IPS-18a (cell line): ENCODE measurements around the gene SLC13A1.
"Not testable (repeated sequence)": the region's sequence is repeated elsewhere in the genome, so short reads cannot be mapped to it uniquely, and the experiment has no call there.

Source experiments
- H3K27ac ChIP-seq: one replicate; pipeline ENCODE4 v1.5.1; 2013; ENCODE audit warnings: low read length
- H3K27me3 ChIP-seq: one replicate; pipeline ENCODE4 v1.6.1; 2013; ENCODE audit warnings: mild to moderate bottlenecking, low read length; ENCODE audit not compliant: control insufficient read depth, insufficient read depth
- H3K36me3 ChIP-seq: one replicate; pipeline ENCODE4 v1.6.1; 2013; ENCODE audit warnings: low read depth, low read length; ENCODE audit not compliant: control insufficient read depth
- H3K4me1 ChIP-seq: one replicate; pipeline ENCODE4 v1.6.1; 2013; ENCODE audit warnings: low read depth, low read length; ENCODE audit not compliant: control insufficient read depth
- H3K4me3 ChIP-seq: one replicate; pipeline ENCODE4 v1.5.1; 2013; ENCODE audit warnings: low read length
- H3K9ac ChIP-seq: one replicate; pipeline ENCODE4 v1.6.1; 2013; ENCODE audit warnings: mild to moderate bottlenecking, low read length, moderate library complexity
- H3K9me3 ChIP-seq: one replicate; pipeline ENCODE4 v1.6.1; 2013; ENCODE audit warnings: low read depth, low read length; ENCODE audit not compliant: control insufficient read depth

The SLC13A1 gene

GRCh38 chr7:123120286-123120685, 79.5 kb downstream of the SLC13A1 start:
- Histone ChIP-seq H3K27ac (no peak overlapping the region), H3K36me3 (no peaks in the 10 kb centered on the region), H3K9me3 (no peaks in the 10 kb centered on the region), H3K27me3 (no peaks in the 10 kb centered on the region), H3K4me1 (peaks cover 13% of the 10 kb centered on the region), H3K4me3 (no peak overlapping the region), H3K9ac (no peak overlapping the region)

DNA sequence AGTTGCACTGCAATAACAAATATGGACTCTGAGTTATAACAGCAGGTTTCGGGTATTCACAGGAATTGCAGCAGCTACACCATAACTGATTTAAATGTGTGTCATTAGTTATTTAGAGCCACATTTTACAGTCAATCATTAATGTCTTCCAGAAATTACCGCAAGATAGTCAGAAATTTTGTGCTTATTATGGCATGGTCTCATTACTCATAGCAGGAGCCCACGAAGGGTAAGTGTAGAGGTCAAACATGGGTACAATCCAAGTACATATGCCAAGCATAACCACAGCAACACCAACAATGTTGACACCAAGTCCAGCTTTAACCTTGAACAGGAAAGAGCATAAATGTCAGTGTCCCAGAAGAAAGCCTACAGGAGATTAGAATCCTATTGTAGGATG, 84.4 kb downstream of the SLC13A1 start:
- H3K27ac ChIP-seq, result no peak overlapping the region
- H3K9me3 ChIP-seq, result no peaks in the 10 kb centered on the region
- no peak overlapping the region for H3K9ac ChIP-seq
- H3K4me3 ChIP-seq, result no peak overlapping the region
- H3K27me3 ChIP-seq, result no peaks in the 10 kb centered on the region
- H3K4me1 ChIP-seq, result peaks cover 13% of the 10 kb centered on the region
- H3K36me3 ChIP-seq, result no peaks in the 10 kb centered on the region

GRCh38 chr7:123114288-123114687, 85.5 kb downstream of the SLC13A1 start:
- no peak overlapping the region for H3K9ac ChIP-seq
- no peak overlapping the region for H3K4me3 ChIP-seq
- no peak overlapping the region for H3K27ac ChIP-seq
- H3K9me3 ChIP-seq, result no peaks in the 10 kb centered on the region
- H3K36me3 ChIP-seq, result no peaks in the 10 kb centered on the region
- H3K4me1 ChIP-seq, result peaks cover 13% of the 10 kb centered on the region
- H3K27me3 ChIP-seq, result no peaks in the 10 kb centered on the region

- H3K4me1 ChIP-seq, result peaks cover 3% of the 10 kb centered on the region
- H3K36me3 ChIP-seq, result no peaks in the 10 kb centered on the region
- H3K4me3 ChIP-seq, result no peak overlapping the region
- H3K27me3 ChIP-seq, result no peaks in the 10 kb centered on the region
- H3K9ac ChIP-seq, result no peak overlapping the region
- H3K9me3 ChIP-seq, result no peaks in the 10 kb centered on the region
- H3K27ac ChIP-seq, result no peak overlapping the region
Measured at GRCh38 chr7:123112833-123113232, 86.9 kb downstream of the SLC13A1 start.

GRCh38 chr7:123099712-123100111, 100.1 kb downstream of the SLC13A1 start:
- Histone ChIP-seq H3K27ac (no peak overlapping the region), H3K4me3 (no peak overlapping the region), H3K27me3 (no peaks in the 10 kb centered on the region), H3K4me1 (no peaks in the 10 kb centered on the region), H3K36me3 (no peaks in the 10 kb centered on the region), H3K9ac (no peak overlapping the region), H3K9me3 (no peaks in the 10 kb centered on the region)

DNA sequence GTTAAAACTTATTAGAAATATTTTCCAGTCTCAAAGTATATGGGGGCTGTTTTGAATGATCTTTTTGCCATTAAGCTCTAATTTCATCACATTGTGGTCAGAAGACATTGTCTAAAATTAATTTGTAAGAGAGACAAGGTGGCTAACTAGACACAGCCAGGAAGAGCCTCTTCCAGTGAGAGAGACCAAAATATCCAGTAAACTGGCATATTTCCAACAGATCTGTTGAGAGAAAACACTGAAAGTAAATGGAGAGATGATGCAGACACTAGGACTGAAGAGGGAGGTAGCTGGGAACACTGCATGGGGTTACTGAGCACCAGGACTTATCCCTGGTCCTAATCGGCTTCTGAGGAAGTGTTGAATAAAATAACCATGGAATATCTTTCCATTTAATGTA, 102.8 kb downstream of the SLC13A1 start:
- H3K4me3 ChIP-seq, result no peak overlapping the region
- no peaks in the 10 kb centered on the region for H3K36me3 ChIP-seq
- no peaks in the 10 kb centered on the region for H3K27me3 ChIP-seq
- no peaks in the 10 kb centered on the region for H3K4me1 ChIP-seq
- no peak overlapping the region for H3K9ac ChIP-seq
- no peaks in the 10 kb centered on the region for H3K9me3 ChIP-seq
- no peak overlapping the region for H3K27ac ChIP-seq

- H3K9ac ChIP-seq, result no peak overlapping the region
- H3K27ac ChIP-seq, result no peak overlapping the region
- H3K4me3 ChIP-seq, result no peak overlapping the region
- no peaks in the 10 kb centered on the region for H3K4me1 ChIP-seq
- H3K27me3 ChIP-seq, result no peaks in the 10 kb centered on the region
- no peaks in the 10 kb centered on the region for H3K9me3 ChIP-seq
- H3K36me3 ChIP-seq, result no peaks in the 10 kb centered on the region
Measured at GRCh38 chr7:123096434-123096833, 103.3 kb downstream of the SLC13A1 start.

- Histone ChIP-seq H3K27me3 (no peaks in the 10 kb centered on the region), H3K9me3 (no peaks in the 10 kb centered on the region), H3K4me1 (no peaks in the 10 kb centered on the region)
Measured at GRCh38 chr7:123090456-123090855, 109.3 kb downstream of the SLC13A1 start.

DNA sequence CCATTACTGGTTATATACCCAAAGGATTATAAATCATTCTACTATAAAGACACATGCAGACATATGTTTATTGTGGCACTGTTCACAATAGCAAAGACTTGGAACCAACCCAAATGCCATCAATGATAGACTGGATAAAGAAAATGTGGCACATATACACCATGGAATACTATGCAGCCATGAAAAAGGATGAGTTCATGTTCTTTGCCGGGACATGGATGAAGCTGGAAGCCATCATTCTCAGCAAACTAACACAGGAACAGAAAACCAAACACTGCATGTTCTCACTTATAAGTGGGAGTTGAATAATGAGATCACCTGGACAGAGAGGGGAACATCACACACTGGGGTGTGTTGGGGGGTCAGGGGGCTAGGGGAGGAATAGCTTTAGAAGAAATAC, 112.9 kb downstream of the SLC13A1 start:
- H3K27me3 ChIP-seq, H3K27ac ChIP-seq, H3K4me1 ChIP-seq, H3K36me3 ChIP-seq, H3K4me3 ChIP-seq, H3K9me3 ChIP-seq, H3K9ac ChIP-seq: not testable (repeated sequence)

More at GRCh38 chr7:123090456-123090855, 109.3 kb downstream of the SLC13A1 start:
- H3K4me3 ChIP-seq, result no peak overlapping the region
- H3K9ac ChIP-seq, result no peak overlapping the region
- H3K27ac ChIP-seq, result no peak overlapping the region
- no peaks in the 10 kb centered on the region for H3K36me3 ChIP-seq

DNA sequence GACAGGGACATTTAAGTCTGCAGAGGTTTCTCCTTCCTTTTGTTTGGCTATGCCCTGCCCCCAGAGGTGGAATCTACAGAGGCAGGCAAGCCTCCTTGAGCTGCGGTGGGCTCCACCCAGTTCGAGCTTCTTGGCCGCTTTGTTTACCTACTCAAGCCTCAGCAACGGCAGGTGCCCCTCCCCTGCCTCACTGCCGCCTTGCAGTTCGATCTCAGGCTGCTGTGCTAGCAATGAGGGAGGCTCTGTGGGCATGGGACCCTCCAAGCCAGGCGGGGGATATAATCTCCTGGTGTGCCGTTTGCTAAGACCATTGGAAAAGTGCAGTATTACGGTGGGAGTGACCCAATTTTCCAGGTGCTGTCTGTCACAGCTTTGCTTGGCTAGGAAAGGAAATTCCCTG, 114.9 kb downstream of the SLC13A1 start:
- H3K27me3 ChIP-seq, H3K4me3 ChIP-seq, H3K27ac ChIP-seq, H3K9me3 ChIP-seq, H3K4me1 ChIP-seq, H3K36me3 ChIP-seq, H3K9ac ChIP-seq: not testable (repeated sequence)

GRCh38 chr7:123079021-123079420, 120.7 kb downstream of the SLC13A1 start:
- Histone ChIP-seq H3K4me1 (no peaks in the 10 kb centered on the region), H3K27me3 (no peaks in the 10 kb centered on the region), H3K36me3 (no peaks in the 10 kb centered on the region), H3K4me3 (no peak overlapping the region), H3K9me3 (no peaks in the 10 kb centered on the region), H3K9ac (no peak overlapping the region), H3K27ac (no peak overlapping the region)

DNA sequence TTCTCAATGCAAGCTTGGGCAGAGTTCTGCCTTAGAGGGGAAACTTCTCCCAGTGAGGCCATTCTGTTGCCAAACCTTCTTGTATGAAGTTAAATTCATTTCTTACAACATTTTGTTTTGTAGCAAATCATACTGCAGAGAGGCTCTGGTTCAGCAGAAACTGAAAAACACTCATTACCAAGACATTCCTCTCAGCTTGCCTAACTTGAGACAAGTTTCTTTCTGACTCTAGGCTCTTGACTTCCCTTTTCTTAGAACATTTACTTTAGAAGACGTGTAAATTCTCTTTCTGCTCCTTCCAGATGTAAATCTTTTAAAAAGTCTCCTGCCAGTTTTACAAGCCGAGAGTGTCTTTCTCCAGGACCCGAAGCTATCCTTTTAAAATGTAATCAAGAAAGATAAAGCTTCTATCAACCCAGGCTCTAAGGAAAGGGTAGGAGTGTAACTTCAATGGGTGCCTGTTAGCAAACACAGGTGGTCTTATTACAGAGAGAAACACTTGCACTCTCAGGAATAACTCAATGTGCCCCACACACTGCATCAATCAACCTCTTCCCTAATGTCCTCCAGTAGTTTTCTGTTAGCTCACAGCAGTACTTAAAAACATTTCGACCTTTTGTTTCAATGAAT, 123.8 kb downstream of the SLC13A1 start:
- Histone ChIP-seq H3K4me3 (no peak overlapping the region), H3K27ac (no peak overlapping the region), H3K36me3 (no peaks in the 10 kb centered on the region), H3K9ac (no peak overlapping the region), H3K4me1 (no peaks in the 10 kb centered on the region), H3K27me3 (no peaks in the 10 kb centered on the region), H3K9me3 (no peaks in the 10 kb centered on the region)
